Activated T-cell treated with anti-CD3 and anti-CD28 coated beads, Interleukin-2, amount 50 U/mL, for 24 hours (primary cell): ENCODE measurements around the gene SEMA4F.
"Not testable (repeated sequence)": the region's sequence is repeated elsewhere in the genome, so short reads cannot be mapped to it uniquely, and the experiment has no call there.

Experiments
- DNase-seq: peaks from one replicate; pipeline ENCODE4 v3.0.0-alpha.2; 2020
- H3K27ac Mint-ChIP-seq: 2 replicates; pipeline ENCODE4 v1.8.0; 2020; ENCODE audit warnings: mild to moderate bottlenecking, mixed read lengths
- H3K27me3 Mint-ChIP-seq: 2 replicates; pipeline ENCODE4 v1.8.0; 2020; ENCODE audit warnings: mixed read lengths
- H3K36me3 Mint-ChIP-seq: 2 replicates; pipeline ENCODE4 v1.8.0; 2020; ENCODE audit warnings: low read depth, mixed read lengths
- H3K4me1 Mint-ChIP-seq: 2 replicates; pipeline ENCODE4 v1.8.0; 2020; ENCODE audit warnings: low read depth, mixed read lengths
- H3K4me3 Mint-ChIP-seq: 2 replicates; pipeline ENCODE4 v1.8.0; 2020; ENCODE audit warnings: mild to moderate bottlenecking, moderate library complexity, mixed read lengths
- H3K9me3 Mint-ChIP-seq: 2 replicates; pipeline ENCODE4 v1.8.0; 2020; ENCODE audit warnings: mixed read lengths

Gene SEMA4F

GRCh38 chr2:74653985-74654882, at the start of gene SEMA4F:
TSS of gene SEMA4F (plus strand) at chr2:74654247. CDS start at chr2:74654377, 130 bp downstream.
- peak; percentile 95 for DNase-seq
- H3K4me1 Mint-ChIP-seq = peaks cover 20% of the 10 kb centered on the region
- H3K27ac Mint-ChIP-seq = peak within 1 kb of the TSS; percentile 47
- H3K4me3 Mint-ChIP-seq = peak within 1 kb of the TSS; percentile 76
- no peaks in the 10 kb centered on the region for H3K9me3 Mint-ChIP-seq
- peaks cover 8% of the 10 kb centered on the region for H3K27me3 Mint-ChIP-seq
- H3K36me3 Mint-ChIP-seq = no peaks in the 10 kb centered on the region

GRCh38 chr2:74606927-74607326, 47.1 kb upstream of the SEMA4F start:
- Mint-ChIP-seq H3K9me3 (no peaks in the 10 kb centered on the region), H3K4me1 (peaks cover 5% of the 10 kb centered on the region), H3K36me3 (no peaks in the 10 kb centered on the region), H3K4me3 (no peak overlapping the region), H3K27ac (no peak overlapping the region), H3K27me3 (peaks cover 41% of the 10 kb centered on the region)
- no peak for DNase-seq

GRCh38 chr2:74617122-74617521, 36.9 kb upstream of the SEMA4F start:
- H3K4me3 Mint-ChIP-seq = no peak overlapping the region
- H3K27ac Mint-ChIP-seq = no peak overlapping the region
- peaks cover 46% of the 10 kb centered on the region for H3K27me3 Mint-ChIP-seq
- no peaks in the 10 kb centered on the region for H3K4me1 Mint-ChIP-seq
- no peak for DNase-seq
- H3K36me3 Mint-ChIP-seq = no peaks in the 10 kb centered on the region
- H3K9me3 Mint-ChIP-seq = no peaks in the 10 kb centered on the region

GRCh38 chr2:74618410-74619083, 35.5 kb upstream of the SEMA4F start:
- no peaks in the 10 kb centered on the region for H3K36me3 Mint-ChIP-seq
- no peak for DNase-seq
- H3K9me3 Mint-ChIP-seq = no peaks in the 10 kb centered on the region
- H3K4me3 Mint-ChIP-seq = no peak overlapping the region
- no peak overlapping the region for H3K27ac Mint-ChIP-seq
- H3K27me3 Mint-ChIP-seq = peaks cover 31% of the 10 kb centered on the region
- H3K4me1 Mint-ChIP-seq = no peaks in the 10 kb centered on the region

- H3K4me1 Mint-ChIP-seq = no peaks in the 10 kb centered on the region
- no peak overlapping the region for H3K27ac Mint-ChIP-seq
- H3K9me3 Mint-ChIP-seq = no peaks in the 10 kb centered on the region
- DNase-seq = no peak
- no peaks in the 10 kb centered on the region for H3K36me3 Mint-ChIP-seq
- peaks cover 19% of the 10 kb centered on the region for H3K27me3 Mint-ChIP-seq
- H3K4me3 Mint-ChIP-seq = no peak overlapping the region
Measured at GRCh38 chr2:74619651-74620297, 34.3 kb upstream of the SEMA4F start.

GRCh38 chr2:74620671-74621070, 33.4 kb upstream of the SEMA4F start:
- Mint-ChIP-seq H3K27me3 (peaks cover 10% of the 10 kb centered on the region), H3K36me3 (no peaks in the 10 kb centered on the region), H3K4me1 (no peaks in the 10 kb centered on the region), H3K27ac (no peak overlapping the region), H3K9me3 (no peaks in the 10 kb centered on the region), H3K4me3 (no peak overlapping the region)
- no peak for DNase-seq

- Mint-ChIP-seq H3K4me1 (no peaks in the 10 kb centered on the region), H3K27me3 (no peaks in the 10 kb centered on the region), H3K36me3 (no peaks in the 10 kb centered on the region), H3K27ac (no peak overlapping the region), H3K4me3 (no peak overlapping the region), H3K9me3 (no peaks in the 10 kb centered on the region)
- no peak for DNase-seq
Measured at GRCh38 chr2:74625658-74626425, 28.2 kb upstream of the SEMA4F start.

- no peak for DNase-seq
- H3K4me3 Mint-ChIP-seq = no peak overlapping the region
- no peaks in the 10 kb centered on the region for H3K27me3 Mint-ChIP-seq
- no peaks in the 10 kb centered on the region for H3K36me3 Mint-ChIP-seq
- no peak overlapping the region for H3K27ac Mint-ChIP-seq
- no peaks in the 10 kb centered on the region for H3K9me3 Mint-ChIP-seq
- no peaks in the 10 kb centered on the region for H3K4me1 Mint-ChIP-seq
Measured at GRCh38 chr2:74628538-74629105, 25.4 kb upstream of the SEMA4F start.

GRCh38 chr2:74630454-74630853, 23.6 kb upstream of the SEMA4F start:
- not testable (repeated sequence) for H3K27ac Mint-ChIP-seq, H3K36me3 Mint-ChIP-seq, H3K9me3 Mint-ChIP-seq, H3K4me1 Mint-ChIP-seq, DNase-seq, H3K27me3 Mint-ChIP-seq, H3K4me3 Mint-ChIP-seq

- no peak overlapping the region for H3K27ac Mint-ChIP-seq
- no peaks in the 10 kb centered on the region for H3K36me3 Mint-ChIP-seq
Measured at GRCh38 chr2:74632209-74632938, 21.7 kb upstream of the SEMA4F start.

GRCh38 chr2:74632939-74633312, 21.1 kb upstream of the SEMA4F start:
- DNase-seq = no peak
- no peaks in the 10 kb centered on the region for H3K9me3 Mint-ChIP-seq
- no peaks in the 10 kb centered on the region for H3K27me3 Mint-ChIP-seq
- no peaks in the 10 kb centered on the region for H3K36me3 Mint-ChIP-seq
- no peak overlapping the region for H3K27ac Mint-ChIP-seq
- H3K4me1 Mint-ChIP-seq = no peaks in the 10 kb centered on the region
- H3K4me3 Mint-ChIP-seq = no peak overlapping the region

More at GRCh38 chr2:74632209-74632938, 21.7 kb upstream of the SEMA4F start:
- H3K9me3 Mint-ChIP-seq = no peaks in the 10 kb centered on the region
- no peak overlapping the region for H3K4me3 Mint-ChIP-seq
- no peaks in the 10 kb centered on the region for H3K4me1 Mint-ChIP-seq
- no peaks in the 10 kb centered on the region for H3K27me3 Mint-ChIP-seq
- no peak for DNase-seq

- H3K36me3 Mint-ChIP-seq = no peaks in the 10 kb centered on the region
- no peak overlapping the region for H3K27ac Mint-ChIP-seq
- no peak overlapping the region for H3K4me3 Mint-ChIP-seq
- no peaks in the 10 kb centered on the region for H3K4me1 Mint-ChIP-seq
- H3K9me3 Mint-ChIP-seq = no peaks in the 10 kb centered on the region
- H3K27me3 Mint-ChIP-seq = peaks cover 21% of the 10 kb centered on the region
- no peak for DNase-seq
Measured at GRCh38 chr2:74639550-74639949, 14.5 kb upstream of the SEMA4F start.

- Mint-ChIP-seq H3K27ac (no peak overlapping the region), H3K27me3 (peaks cover 46% of the 10 kb centered on the region), H3K36me3 (no peaks in the 10 kb centered on the region), H3K4me1 (peaks cover 1% of the 10 kb centered on the region), H3K4me3 (no peak overlapping the region), H3K9me3 (no peaks in the 10 kb centered on the region)
- no peak for DNase-seq
Measured at GRCh38 chr2:74645344-74645743, 8.7 kb upstream of the SEMA4F start.
